GM18502 (cell line): Measurements from ENCODE around the gene RABIF.
"Not testable (repeated sequence)": the region's sequence is repeated elsewhere in the genome, so short reads cannot be mapped to it uniquely, and the experiment has no call there.

Experiments
- ATAC-seq: cut with Tn5 transposase; IDR thresholded peaks from one replicate; pipeline ENCODE4 v1.9.1; 2021; ENCODE audit warnings: mild to moderate bottlenecking; ENCODE audit not compliant: unreplicated experiment, poor library complexity

RABIF gene

GRCh38 chr1:202836623-202837403 lies 52.1 kb downstream of the RABIF start:
- no peak for ATAC-seq

GRCh38 chr1:202835548-202836072 lies 53.3 kb downstream of the RABIF start:
- no peak for ATAC-seq

GRCh38 chr1:202834771-202835547 lies 54.0 kb downstream of the RABIF start:
- no peak for ATAC-seq

GRCh38 chr1:202831906-202832305 lies 57.0 kb downstream of the RABIF start:
- ATAC-seq = no peak

- not testable (repeated sequence) for ATAC-seq
Observed at GRCh38 chr1:202829223-202829622, 59.7 kb downstream of the RABIF start.
